ENCODE data around the gene MEIOB. TPM values are rescaled to one million over a fixed set of nuclear protein-coding genes. Genes with fewer than 3 reads are reported as not detected.

The MEIOB gene
- total RNA-seq, 2 experiments from 2014 or later: not detected

GRCh38 chr16:1850981-1851380, 21.0 kb downstream of the MEIOB start:
- Mint-ChIP-seq H3K36me3 (ENCODE audit: low read depth) (no peaks in the 10 kb centered on the region), H3K4me3 (no peak overlapping the region), H3K27ac (no peak overlapping the region), H3K9me3 (no peaks in the 10 kb centered on the region), H3K4me1 (ENCODE audit: low read depth) (peaks cover 16% of the 10 kb centered on the region), H3K27me3 (peaks cover 11% of the 10 kb centered on the region)
- intact Hi-C loops (cut with DNase I, micrococcal nuclease): no loop called here
- CTCF ChIA-PET: no interaction called here
- Histone ChIP-seq H3K36me3 (ENCODE audit: insufficient read depth, low read length) (no peaks in the 10 kb centered on the region), H3K27ac (ENCODE audit: low read depth in 1 of 2, low read length in 2 of 2) (no peak overlapping the region), H3K27me3 (ENCODE audit: control insufficient read depth in 1 of 2, insufficient read depth in 2 of 2, low read length in 2 of 2) (no peaks in the 10 kb centered on the region), H3K4me1 (ENCODE audit: insufficient read depth, low read length) (peaks cover 18% of the 10 kb centered on the region), H3K9me3 (ENCODE audit: control insufficient read depth in 1 of 2, insufficient read depth in 1 of 2, low read length in 2 of 2) (no peaks in the 10 kb centered on the region), H3K4me3 (ENCODE audit: low read length) (no peak overlapping the region)
- no peak for ATAC-seq (ENCODE audit: poor library complexity)
- TF ChIP-seq, protein P1, sequence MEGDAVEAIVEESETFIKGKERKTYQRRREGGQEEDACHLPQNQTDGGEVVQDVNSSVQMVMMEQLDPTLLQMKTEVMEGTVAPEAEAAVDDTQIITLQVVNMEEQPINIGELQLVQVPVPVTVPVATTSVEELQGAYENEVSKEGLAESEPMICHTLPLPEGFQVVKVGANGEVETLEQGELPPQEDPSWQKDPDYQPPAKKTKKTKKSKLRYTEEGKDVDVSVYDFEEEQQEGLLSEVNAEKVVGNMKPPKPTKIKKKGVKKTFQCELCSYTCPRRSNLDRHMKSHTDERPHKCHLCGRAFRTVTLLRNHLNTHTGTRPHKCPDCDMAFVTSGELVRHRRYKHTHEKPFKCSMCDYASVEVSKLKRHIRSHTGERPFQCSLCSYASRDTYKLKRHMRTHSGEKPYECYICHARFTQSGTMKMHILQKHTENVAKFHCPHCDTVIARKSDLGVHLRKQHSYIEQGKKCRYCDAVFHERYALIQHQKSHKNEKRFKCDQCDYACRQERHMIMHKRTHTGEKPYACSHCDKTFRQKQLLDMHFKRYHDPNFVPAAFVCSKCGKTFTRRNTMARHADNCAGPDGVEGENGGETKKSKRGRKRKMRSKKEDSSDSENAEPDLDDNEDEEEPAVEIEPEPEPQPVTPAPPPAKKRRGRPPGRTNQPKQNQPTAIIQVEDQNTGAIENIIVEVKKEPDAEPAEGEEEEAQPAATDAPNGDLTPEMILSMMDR (IDR thresholded peaks at IDR 0.05): no peak
- POLR2A ChIA-PET: no interaction called here
- DNase-seq: no peak

- Mint-ChIP-seq H3K4me1 (ENCODE audit: low read depth) (no peaks in the 10 kb centered on the region), H3K27me3 (peaks cover 12% of the 10 kb centered on the region), H3K4me3 (no peak overlapping the region), H3K27ac (no peak overlapping the region), H3K36me3 (ENCODE audit: low read depth) (no peaks in the 10 kb centered on the region), H3K9me3 (no peaks in the 10 kb centered on the region)
- H3K9me3 ChIP-seq (ENCODE audit: control insufficient read depth in 1 of 2, insufficient read depth in 1 of 2, low read length in 2 of 2): no peaks in the 10 kb centered on the region
- no peaks in the 10 kb centered on the region for H3K36me3 ChIP-seq (ENCODE audit: insufficient read depth, low read length)
- DNase-seq: no peak
- intact Hi-C loops (cut with DNase I, micrococcal nuclease): no loop called here
- POLR2A ChIA-PET: interaction anchor here (0.6 kb wide), 1 partner anchor 484 kb away, joined by 5 read pairs; no protein-coding TSS in a partner anchor
- no peak overlapping the region for H3K27ac ChIP-seq (ENCODE audit: low read depth in 1 of 2, low read length in 2 of 2)
- CTCF ChIA-PET: no interaction called here
- H3K27me3 ChIP-seq (ENCODE audit: control insufficient read depth in 1 of 2, insufficient read depth in 2 of 2, low read length in 2 of 2): no peaks in the 10 kb centered on the region
- TF ChIP-seq, protein P1 (IDR thresholded peaks at IDR 0.05): no peak
- no peaks in the 10 kb centered on the region for H3K4me1 ChIP-seq (ENCODE audit: insufficient read depth, low read length)
- no peak for ATAC-seq (ENCODE audit: poor library complexity)
- no peak overlapping the region for H3K4me3 ChIP-seq (ENCODE audit: low read length)
These were observed 25.5 kb downstream of the MEIOB start for GRCh38 chr16:1846416-1846815.

DNA sequence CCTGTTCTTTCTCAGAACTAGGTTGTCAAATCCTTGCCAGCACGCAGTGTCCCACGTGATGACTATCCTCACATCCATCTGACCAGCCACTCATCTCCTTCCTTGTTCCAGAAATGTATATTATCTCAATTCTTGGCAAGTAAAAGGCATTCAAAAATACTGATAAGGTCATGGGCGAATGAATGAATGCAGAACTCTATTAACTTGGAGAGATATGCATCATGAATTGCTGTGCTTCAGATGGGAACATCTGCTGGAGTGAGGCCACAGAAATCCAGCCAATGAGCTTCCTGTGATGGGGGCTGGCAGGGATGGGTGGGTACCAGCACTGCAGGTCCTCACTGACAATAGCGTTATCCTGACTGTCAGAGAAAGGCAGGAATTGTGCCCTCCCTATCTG, 26.0 kb downstream of the MEIOB start:
- no peak overlapping the region for H3K27ac ChIP-seq (ENCODE audit: low read depth in 1 of 2, low read length in 2 of 2)
- Mint-ChIP-seq H3K27ac (no peak overlapping the region), H3K9me3 (no peaks in the 10 kb centered on the region), H3K36me3 (ENCODE audit: low read depth) (no peaks in the 10 kb centered on the region), H3K4me3 (no peak overlapping the region), H3K27me3 (peaks cover 12% of the 10 kb centered on the region), H3K4me1 (ENCODE audit: low read depth) (no peaks in the 10 kb centered on the region)
- H3K4me1 ChIP-seq (ENCODE audit: insufficient read depth, low read length): no peaks in the 10 kb centered on the region
- TF ChIP-seq, protein P1 (IDR thresholded peaks at IDR 0.05): no peak
- CTCF ChIA-PET: no interaction called here
- H3K27me3 ChIP-seq (ENCODE audit: control insufficient read depth in 1 of 2, insufficient read depth in 2 of 2, low read length in 2 of 2): no peaks in the 10 kb centered on the region
- no peak overlapping the region for H3K4me3 ChIP-seq (ENCODE audit: low read length)
- H3K36me3 ChIP-seq (ENCODE audit: insufficient read depth, low read length): no peaks in the 10 kb centered on the region
- ATAC-seq (ENCODE audit: poor library complexity) (no peak), DNase-seq (no peak)
- no peaks in the 10 kb centered on the region for H3K9me3 ChIP-seq (ENCODE audit: control insufficient read depth in 1 of 2, insufficient read depth in 1 of 2, low read length in 2 of 2)
- intact Hi-C loops (cut with DNase I, micrococcal nuclease): no loop called here
- POLR2A ChIA-PET: interaction anchor here (0.6 kb wide), 1 partner anchor 484 kb away, joined by 5 read pairs; no protein-coding TSS in a partner anchor

Data from CD4-positive, alpha-beta T cell (primary cell).